ENCODE results near the gene MYBPC2. TPM values are rescaled to one million over a fixed set of nuclear protein-coding genes. Genes with fewer than 3 reads are reported as not detected.
A peak's percentile ranks its signal among the peaks of the same experiment; 100 is the strongest.

Gene MYBPC2
- total and polyA plus RNA-seq, 9 of the 15 experiments (the other 6 are each of a cell fraction or from before 2014, with no cell fraction given), result 0.01 to 0.14 (median 0.04) TPM; not detected in 6

- no peak overlapping the region for H3K4me3 ChIP-seq
- BruUV-seq (replicated peaks), result no TSS peak
- H4K20me1 ChIP-seq (replicated peaks; ENCODE audit: control insufficient read depth, insufficient read depth, low read length), result no peaks in the 10 kb centered on the region
- no peak overlapping the region for H3K27ac ChIP-seq (ENCODE audit: extremely low read depth, low read depth, low read length)
- H3K79me2 ChIP-seq (ENCODE audit: control insufficient read depth, insufficient read depth, low read length), result no peaks in the 10 kb centered on the region
- FAIRE-seq (no peak), DNase-seq (ENCODE audit: extremely low read depth in 1 of 4, low spot score in 3 of 4) (no peak), ATAC-seq (no peak)
- no peak overlapping the region for H2AFZ ChIP-seq (ENCODE audit: low read depth, low read length)
- in situ Hi-C loops (cut with MboI) (no loop called here), intact Hi-C loops (cut with micrococcal nuclease) (no loop called here)
- ChIA-PET CTCF (ENCODE audit: low intra/inter-chr PET ratio) (no interaction called here), POLR2A (no interaction called here)
- no peaks in the 10 kb centered on the region for H3K9me3 ChIP-seq (replicated peaks; ENCODE audit: control insufficient read depth, insufficient read depth, low read depth, low read length)
- TF ChIP-seq ZNF263 (CRISPR knock-in tag; IDR thresholded peaks at IDR 0.05; ENCODE audit: borderline replicate concordance) (peak; percentile 82; the same call in 1 of the 2 replicates), CCNT2 (IDR thresholded peaks at IDR 0.05; ENCODE audit: borderline replicate concordance, extremely low read depth, insufficient read length, low read depth, low read length) (no peak)
- H3K4me2 ChIP-seq (ENCODE audit: insufficient read depth, low read length), result no peak overlapping the region
- no peaks in the 10 kb centered on the region for H3K9me1 ChIP-seq (ENCODE audit: control insufficient read depth, insufficient read depth, low read length)
- peaks cover 3 to 30% of the 10 kb centered on the region in 2 experiments; a peak in 3 of 5 replicates for H3K4me1 ChIP-seq (replicated peaks in 1 of 2; ENCODE audit: control insufficient read depth in 2 of 2, insufficient read depth in 2 of 2, low read length in 2 of 2)
- 29% methylated on average over 5 of the region's 8 CpGs for WGBS (ENCODE audit: insufficient coverage, low coverage, missing lambda C conversion rate)
- no peaks in the 10 kb centered on the region for H3K36me3 ChIP-seq (ENCODE audit: control insufficient read depth, insufficient read depth, low read length)
- no peak overlapping the region; a peak in 1 of 4 replicates for H3K9ac ChIP-seq (ENCODE audit: insufficient read depth in 1 of 2, low read depth in 2 of 2, low read length in 2 of 2)
- H3K27me3 ChIP-seq (ENCODE audit: control insufficient read depth in 2 of 2, insufficient read depth in 2 of 2, low read length in 2 of 2), result peaks cover 0 to 10% of the 10 kb centered on the region in 2 experiments; a peak in 2 of 5 replicates
Observed at GRCh38 chr19:50493171-50493570, 60.5 kb downstream of the MYBPC2 start.

GRCh38 chr19:50494186-50495019, 61.7 kb downstream of the MYBPC2 start:
- BruUV-seq (replicated peaks), result no TSS peak
- intact Hi-C loops (cut with micrococcal nuclease), result no loop called here
- WGBS (ENCODE audit: insufficient coverage, low coverage, missing lambda C conversion rate), result 46% methylated on average over 4 of the region's 7 CpGs
- Histone ChIP-seq H3K4me1 (replicated peaks in 1 of 2; ENCODE audit: control insufficient read depth in 2 of 2, insufficient read depth in 2 of 2, low read length in 2 of 2) (peaks cover 3 to 25% of the 10 kb centered on the region in 2 experiments; a peak in 3 of 5 replicates), H3K9me3 (replicated peaks; ENCODE audit: control insufficient read depth, insufficient read depth, low read depth, low read length) (no peaks in the 10 kb centered on the region), H4K20me1 (replicated peaks; ENCODE audit: control insufficient read depth, insufficient read depth, low read length) (no peaks in the 10 kb centered on the region), H3K9me1 (ENCODE audit: control insufficient read depth, insufficient read depth, low read length) (no peaks in the 10 kb centered on the region), H3K79me2 (ENCODE audit: control insufficient read depth, insufficient read depth, low read length) (no peaks in the 10 kb centered on the region), H3K9ac (ENCODE audit: insufficient read depth in 1 of 2, low read depth in 2 of 2, low read length in 2 of 2) (no peak overlapping the region), H3K4me2 (ENCODE audit: insufficient read depth, low read length) (no peak overlapping the region), H3K4me3 (no peak overlapping the region), H3K36me3 (ENCODE audit: control insufficient read depth, insufficient read depth, low read length) (no peaks in the 10 kb centered on the region), H3K27ac (ENCODE audit: extremely low read depth, low read depth, low read length) (no peak overlapping the region), H2AFZ (ENCODE audit: low read depth, low read length) (no peak overlapping the region), H3K27me3 (ENCODE audit: control insufficient read depth in 2 of 2, insufficient read depth in 2 of 2, low read length in 2 of 2) (peaks cover 0 to 10% of the 10 kb centered on the region in 2 experiments; a peak in 2 of 5 replicates)
- DNase-seq (ENCODE audit: extremely low read depth in 1 of 4, low spot score in 3 of 4) (no peak), ATAC-seq (no peak), FAIRE-seq (no peak)
- in situ Hi-C loops (cut with MboI), result no loop called here
- POLR2A ChIA-PET, result interaction anchor here (0.6 kb wide), 2 partner anchors 148 to 225 kb away, joined by 3 to 5 read pairs; no protein-coding TSS in a partner anchor
- CTCF ChIA-PET (ENCODE audit: low intra/inter-chr PET ratio), result no interaction called here
- TF ChIP-seq KDM1A (IDR thresholded peaks at IDR 0.05) (peak in 1 of 2 experiments; percentile 37; a peak in 1 of 4 replicates), FIP1L1 (IDR thresholded peaks at IDR 0.05; ENCODE audit: low read depth, low read length, poor library complexity, severe bottlenecking) (no peak), ZNF408 (CRISPR knock-in tag; IDR thresholded peaks at IDR 0.05; ENCODE audit: low read depth) (no peak), ZSCAN29 (IDR thresholded peaks at IDR 0.05) (no peak), ZBTB8A (IDR thresholded peaks at IDR 0.05; ENCODE audit: partially characterized antibody) (no peak), JUND (IDR thresholded peaks at IDR 0.05; ENCODE audit: borderline replicate concordance, low read depth, low read length) (no peak), JUND (tag; IDR thresholded peaks at IDR 0.05; ENCODE audit: borderline replicate concordance, low read depth, low read length) (no peak), BCOR (IDR thresholded peaks at IDR 0.05) (peak; percentile 69; the same call in 1 of the 2 replicates), ZNF263 (CRISPR knock-in tag; IDR thresholded peaks at IDR 0.05; ENCODE audit: borderline replicate concordance) (peak; percentile 93), ZBTB5 (IDR thresholded peaks at IDR 0.05) (no peak)

Data from K562 (cell line).